ENCODE data around the gene SELPLG. TPM values are rescaled to one million over a fixed set of nuclear protein-coding genes. Genes with fewer than 3 reads are reported as not detected.

SELPLG gene
- total and polyA plus RNA-seq, 4 experiments from 2014 or later = 175 to 781 (median 330) TPM

DNA sequence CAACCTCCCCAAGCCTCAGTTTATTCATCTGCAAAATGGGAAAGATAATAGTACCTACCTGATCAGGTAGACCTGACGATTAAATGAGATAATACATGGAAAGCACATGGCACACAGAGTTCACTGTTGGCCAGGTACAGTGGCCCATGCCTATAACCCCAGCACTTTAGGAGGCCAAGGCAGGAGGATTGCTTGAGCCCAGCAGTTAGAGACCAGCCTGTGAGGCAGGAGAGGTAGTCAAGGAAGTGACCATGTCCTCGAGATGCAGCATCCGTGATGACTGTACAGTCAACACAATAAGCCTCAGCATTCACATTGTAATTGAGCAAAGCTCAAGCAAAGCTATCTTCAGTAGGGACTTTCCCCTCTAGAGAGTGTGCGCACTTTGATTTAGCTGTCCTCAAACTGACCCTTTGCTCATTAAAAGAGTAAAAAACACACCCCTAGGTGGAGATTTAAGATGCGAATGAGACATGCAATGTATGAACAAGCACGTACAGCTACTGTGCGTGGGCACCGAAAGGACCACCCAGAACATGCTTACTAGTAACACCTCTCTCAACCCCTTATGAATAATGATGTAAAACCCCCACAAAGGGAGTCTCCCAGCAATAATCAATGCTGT lies 61.4 kb downstream of the SELPLG start:
- Mint-ChIP-seq H3K36me3 (peaks cover 20 to 27% of the 10 kb centered on the region in 2 donors), H3K27ac (peak overlapping the region; percentile 45 to 91 (median 84)), H3K9me3 (no peaks in the 10 kb centered on the region), H3K4me1 (peaks cover 42 to 79% (median 65%) of the 10 kb centered on the region in 4 donors), H3K27me3 (no peaks in the 10 kb centered on the region), H3K4me3 (peak overlapping the region in 4 of 8 donors; percentile 2 to 29 (median 7))
- H3K9me3 ChIP-seq (ENCODE audit: control insufficient read depth in 1 of 2, low read length in 2 of 2) = no peaks in the 10 kb centered on the region
- peaks cover 7% of the 10 kb centered on the region for H3K36me3 ChIP-seq (ENCODE audit: insufficient read depth, low read length)
- no peak for DNase-seq
- no peaks in the 10 kb centered on the region for H3K27me3 ChIP-seq (ENCODE audit: insufficient read depth, low read length)
- ChIA-PET POLR2A (ENCODE audit: partially characterized antibody) (interaction anchor here (3.3 to 14.6 kb wide), 2 partner anchors 10 to 62 kb away, joined by 14 to 245 read pairs; partner anchors contain the start of genes ISCU, SART3 and SELPLG), CTCF (ENCODE audit: partially characterized antibody) (interaction anchor here (1.1 to 17.1 kb wide), 5 partner anchors 8 to 232 kb away, joined by 3 to 339 read pairs (median 8); partner anchors contain the start of gene ISCU)
- intact Hi-C loops (cut with micrococcal nuclease) = no loop called here
- no peak overlapping the region for H3K4me3 ChIP-seq (ENCODE audit: low read length in 2 of 2)
- H3K4me1 ChIP-seq (ENCODE audit: insufficient read depth, low read length) = peaks cover 82% of the 10 kb centered on the region
- H3K27ac ChIP-seq (ENCODE audit: low read depth, low read length) = peak overlapping the region; percentile 16

Small RNA genes within 50 kb of the gene (microRNA-seq; reads per million reads assigned to microRNA genes)
- not detected for gene MIR4496 (ENCODE audit: borderline microRNAs expressed, borderline number of aligned reads, borderline replicate concordance)

Other genes with a start within 250 kb of the SELPLG start
- 10 to 100 TPM; 10.6 to 12.3 TPM for gene FICD, start 118.6 kb downstream of the SELPLG start, total RNA-seq
- 1 to 10 TPM; 2.3 to 3.9 TPM for gene FICD, start 118.6 kb downstream of the SELPLG start, polyA plus RNA-seq
- 100 to 1,000 TPM; 101 to 112 TPM for gene SART3, start 72.7 kb downstream of the SELPLG start, total RNA-seq
- gene SART3, start 72.7 kb downstream of the SELPLG start, polyA plus RNA-seq = 10 to 100 TPM; 25.9 to 52.5 TPM
- 100 to 1,000 TPM; 182 to 195 TPM for gene ISCU, start 71.3 kb downstream of the SELPLG start, total RNA-seq
- 100 to 1,000 TPM; 267 to 316 TPM for gene ISCU, start 71.3 kb downstream of the SELPLG start, polyA plus RNA-seq
- under 1 TPM; 0.30 to 0.58 TPM for gene TMEM119, start 35.8 kb downstream of the SELPLG start, total RNA-seq
- gene TMEM119, start 35.8 kb downstream of the SELPLG start, polyA plus RNA-seq = under 1 TPM in 1 of 2 donors, not detected in 1; 0.42 TPM
- 10 to 100 TPM; 10.3 to 11.9 TPM for gene CORO1C, start 97.6 kb upstream of the SELPLG start, total RNA-seq
- 10 to 100 TPM in 1 of 2 donors, 1 to 10 TPM in 1; 8.0 to 12.6 TPM for gene CORO1C, start 97.6 kb upstream of the SELPLG start, polyA plus RNA-seq
- 10 to 100 TPM; 32.3 to 38.0 TPM for gene SSH1, start 223.7 kb upstream of the SELPLG start, total RNA-seq
- 1 to 10 TPM; 1.4 to 9.3 TPM for gene SSH1, start 223.7 kb upstream of the SELPLG start, polyA plus RNA-seq
- gene DAO, start 246.2 kb upstream of the SELPLG start, total RNA-seq = not detected
- gene DAO, start 246.2 kb upstream of the SELPLG start, polyA plus RNA-seq = not detected

Measured in CD4-positive, alpha-beta memory T cell (primary cell).